ENCODE measurements around the gene PARD3.

DNA sequence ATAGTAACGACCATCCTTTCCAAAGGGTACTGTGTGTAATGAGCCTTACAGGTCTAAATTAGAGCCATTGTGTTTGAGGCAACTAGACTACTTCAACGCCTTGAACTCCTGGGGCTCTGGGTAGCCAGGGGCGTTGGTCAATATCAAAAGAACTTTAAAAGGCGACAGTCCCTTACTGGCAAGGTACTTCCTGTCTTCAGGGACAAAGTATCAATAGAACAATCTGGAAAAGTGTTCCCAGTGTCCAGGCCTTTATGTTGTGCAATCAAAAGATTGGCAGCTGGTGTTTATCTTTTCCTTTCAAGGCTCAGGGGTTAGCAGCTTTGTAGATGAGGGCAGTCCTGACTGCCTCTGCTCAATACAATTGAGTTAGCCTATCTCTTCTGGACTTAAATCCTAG, 284.3 kb downstream of the PARD3 start:
- TF ChIP-seq POLR2A (IDR thresholded peaks at IDR 0.05) (no peak), POLR2AphosphoS5 (IDR thresholded peaks at IDR 0.05) (no peak)
- TF ChIP-seq, protein P1, sequence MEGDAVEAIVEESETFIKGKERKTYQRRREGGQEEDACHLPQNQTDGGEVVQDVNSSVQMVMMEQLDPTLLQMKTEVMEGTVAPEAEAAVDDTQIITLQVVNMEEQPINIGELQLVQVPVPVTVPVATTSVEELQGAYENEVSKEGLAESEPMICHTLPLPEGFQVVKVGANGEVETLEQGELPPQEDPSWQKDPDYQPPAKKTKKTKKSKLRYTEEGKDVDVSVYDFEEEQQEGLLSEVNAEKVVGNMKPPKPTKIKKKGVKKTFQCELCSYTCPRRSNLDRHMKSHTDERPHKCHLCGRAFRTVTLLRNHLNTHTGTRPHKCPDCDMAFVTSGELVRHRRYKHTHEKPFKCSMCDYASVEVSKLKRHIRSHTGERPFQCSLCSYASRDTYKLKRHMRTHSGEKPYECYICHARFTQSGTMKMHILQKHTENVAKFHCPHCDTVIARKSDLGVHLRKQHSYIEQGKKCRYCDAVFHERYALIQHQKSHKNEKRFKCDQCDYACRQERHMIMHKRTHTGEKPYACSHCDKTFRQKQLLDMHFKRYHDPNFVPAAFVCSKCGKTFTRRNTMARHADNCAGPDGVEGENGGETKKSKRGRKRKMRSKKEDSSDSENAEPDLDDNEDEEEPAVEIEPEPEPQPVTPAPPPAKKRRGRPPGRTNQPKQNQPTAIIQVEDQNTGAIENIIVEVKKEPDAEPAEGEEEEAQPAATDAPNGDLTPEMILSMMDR (IDR thresholded peaks at IDR 0.05) = no peak
